ENCODE data around the gene RNF225.

DNA sequence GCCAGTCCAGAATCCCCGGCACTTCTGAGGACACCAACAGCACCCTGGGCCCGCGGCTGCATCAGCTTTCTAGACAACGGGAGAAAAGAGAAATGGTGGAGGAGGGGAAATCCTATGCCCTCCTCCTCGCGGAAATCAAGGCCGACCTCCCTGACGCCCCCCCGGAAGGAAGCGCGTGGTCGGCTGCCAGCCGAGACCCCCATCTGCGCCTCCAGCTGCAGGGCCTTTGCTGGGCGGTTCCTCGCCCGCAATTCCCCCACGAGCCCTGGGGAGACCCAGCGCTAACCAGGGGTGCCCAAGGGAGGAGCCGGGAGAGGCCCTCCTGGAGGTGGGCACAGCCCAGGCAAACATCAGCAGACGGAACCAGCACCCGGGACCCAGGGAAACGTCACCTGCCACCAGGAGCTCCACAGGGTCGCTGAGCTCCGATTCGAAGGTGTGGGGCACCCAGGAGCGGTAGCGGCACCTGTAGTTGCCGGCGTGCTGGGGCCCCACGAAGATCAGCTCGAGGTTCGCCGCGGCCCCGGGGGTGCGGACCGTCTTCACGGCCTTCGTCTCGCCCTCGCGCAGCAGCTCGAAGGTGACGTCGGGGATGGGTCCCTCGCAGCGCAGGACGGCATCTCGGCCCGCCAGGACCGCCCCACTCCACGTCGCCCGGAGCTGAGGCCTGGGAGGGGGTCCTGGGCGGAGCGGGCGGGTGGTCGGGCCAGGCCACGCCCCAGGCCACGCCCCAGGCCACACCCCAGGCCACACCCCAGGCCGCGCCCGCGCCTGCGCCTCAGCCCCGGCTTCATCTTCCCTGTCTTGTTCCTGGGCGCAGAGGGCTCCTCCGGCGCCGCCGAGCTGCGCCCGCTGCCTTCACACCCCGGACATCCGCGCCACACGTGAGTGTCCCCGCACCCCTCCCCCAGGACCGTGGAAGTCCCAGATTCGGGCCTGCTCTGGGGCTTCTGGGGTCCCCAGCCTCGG, 48.2 kb upstream of the RNF225 start:
- TF ChIP-seq SUZ12 (IDR thresholded peaks at IDR 0.05; ENCODE audit: extremely low read depth, insufficient read depth, insufficient read length) (no peak), ZNF274 (IDR thresholded peaks at IDR 0.05; ENCODE audit: low read depth, low read length) (no peak)
